Ectodermal cell (in vitro differentiated cells): ENCODE data around the gene METTL22.

Experiments
- H3K27ac ChIP-seq: 2 replicates; pipeline ENCODE4 v1.7.0; 2013; ENCODE audit warnings: mild to moderate bottlenecking, low read depth, low read length; ENCODE audit not compliant: insufficient read depth, poor library complexity, severe bottlenecking
- H3K27me3 ChIP-seq: 2 replicates; pipeline ENCODE4 v1.7.0; 2013; ENCODE audit warnings: mild to moderate bottlenecking, low read length; ENCODE audit not compliant: insufficient read depth, control insufficient read depth, poor library complexity, severe bottlenecking
- H3K36me3 ChIP-seq: one replicate; pipeline ENCODE4 v1.7.0; 2013; ENCODE audit warnings: low read length; ENCODE audit not compliant: control insufficient read depth, insufficient read depth
- H3K4me1 ChIP-seq: one replicate; pipeline ENCODE4 v1.7.0; 2013; ENCODE audit warnings: low read length; ENCODE audit not compliant: control insufficient read depth, insufficient read depth
- H3K4me3 ChIP-seq: 2 replicates; pipeline ENCODE4 v1.7.0; 2013; ENCODE audit warnings: low read depth, low read length, control low read depth; ENCODE audit not compliant: insufficient read depth
- H3K9me3 ChIP-seq: 2 replicates; pipeline ENCODE4 v1.7.0; 2013; ENCODE audit warnings: mild to moderate bottlenecking, low read length, moderate library complexity; ENCODE audit not compliant: control insufficient read depth
- whole genome bisulfite sequencing, 2 experiments: methylation state at CpG; one replicate each; pipeline ENCODE4 v1.1.7; 2013; ENCODE audit warnings: missing lambda C conversion rate in 2 of 2; 5-methylcytosine and 5-hydroxymethylcytosine counted together

The METTL22 gene

GRCh38 chr16:8594149-8594666 lies 27.3 kb upstream of the METTL22 start:
- Histone ChIP-seq H3K27me3 (peaks cover 28% of the 10 kb centered on the region), H3K4me1 (peaks cover 8% of the 10 kb centered on the region), H3K4me3 (no peak overlapping the region), H3K36me3 (no peaks in the 10 kb centered on the region), H3K27ac (no peak overlapping the region), H3K9me3 (no peaks in the 10 kb centered on the region)
- WGBS, 2 experiments, result 85% methylated on average over 9 of the region's 9 CpGs

- no peaks in the 10 kb centered on the region for H3K36me3 ChIP-seq
- peaks cover 12% of the 10 kb centered on the region for H3K27me3 ChIP-seq
- H3K4me1 ChIP-seq, result no peaks in the 10 kb centered on the region
- no peaks in the 10 kb centered on the region for H3K9me3 ChIP-seq
- WGBS, 2 experiments, result 86 to 90% methylated on average over 5 of the region's 5 CpGs
- no peak overlapping the region for H3K4me3 ChIP-seq
- no peak overlapping the region for H3K27ac ChIP-seq
Observed at GRCh38 chr16:8595783-8596182, 25.7 kb upstream of the METTL22 start.

GRCh38 chr16:8596581-8596980 lies 24.9 kb upstream of the METTL22 start:
- Histone ChIP-seq H3K4me3 (no peak overlapping the region), H3K4me1 (no peaks in the 10 kb centered on the region), H3K27ac (no peak overlapping the region), H3K9me3 (no peaks in the 10 kb centered on the region), H3K36me3 (no peaks in the 10 kb centered on the region), H3K27me3 (peaks cover 5% of the 10 kb centered on the region)
- 90 to 95% methylated on average over 1 of the region's 1 CpG for WGBS, 2 experiments

- Histone ChIP-seq H3K36me3 (no peaks in the 10 kb centered on the region), H3K27ac (no peak overlapping the region), H3K4me1 (no peaks in the 10 kb centered on the region), H3K27me3 (no peaks in the 10 kb centered on the region), H3K9me3 (no peaks in the 10 kb centered on the region), H3K4me3 (no peak overlapping the region)
- 83 to 87% methylated on average over 11 of the region's 11 CpGs for WGBS, 2 experiments
Observed at GRCh38 chr16:8600144-8600775, 21.2 kb upstream of the METTL22 start.

GRCh38 chr16:8605554-8605953 lies 15.9 kb upstream of the METTL22 start:
- no peaks in the 10 kb centered on the region for H3K9me3 ChIP-seq
- H3K27me3 ChIP-seq, result no peaks in the 10 kb centered on the region
- H3K27ac ChIP-seq, result no peak overlapping the region
- H3K36me3 ChIP-seq, result no peaks in the 10 kb centered on the region
- H3K4me1 ChIP-seq, result no peaks in the 10 kb centered on the region
- H3K4me3 ChIP-seq, result no peak overlapping the region

GRCh38 chr16:8607214-8607613 lies 14.3 kb upstream of the METTL22 start:
- no peak overlapping the region for H3K27ac ChIP-seq
- no peaks in the 10 kb centered on the region for H3K4me1 ChIP-seq
- no peaks in the 10 kb centered on the region for H3K9me3 ChIP-seq
- H3K36me3 ChIP-seq, result no peaks in the 10 kb centered on the region
- WGBS, 2 experiments, result 85 to 87% methylated on average over 9 of the region's 9 CpGs
- no peaks in the 10 kb centered on the region for H3K27me3 ChIP-seq
- no peak overlapping the region for H3K4me3 ChIP-seq

- Histone ChIP-seq H3K27me3 (no peaks in the 10 kb centered on the region), H3K27ac (no peak overlapping the region), H3K9me3 (no peaks in the 10 kb centered on the region), H3K4me3 (no peak overlapping the region), H3K4me1 (no peaks in the 10 kb centered on the region), H3K36me3 (no peaks in the 10 kb centered on the region)
- 83 to 92% methylated on average over 4 of the region's 4 CpGs for WGBS, 2 experiments
Observed at GRCh38 chr16:8611122-8611521, 10.4 kb upstream of the METTL22 start.

GRCh38 chr16:8611886-8612600 lies 9.5 kb upstream of the METTL22 start:
- no peaks in the 10 kb centered on the region for H3K36me3 ChIP-seq
- WGBS, 2 experiments, result 86% methylated on average over 1 of the region's 1 CpG; no CpG with 5 or more reads in 1 of the 2 experiments
- H3K27ac ChIP-seq, result no peak overlapping the region
- H3K4me1 ChIP-seq, result no peaks in the 10 kb centered on the region
- H3K4me3 ChIP-seq, result no peak overlapping the region
- H3K27me3 ChIP-seq, result no peaks in the 10 kb centered on the region
- no peaks in the 10 kb centered on the region for H3K9me3 ChIP-seq

- Histone ChIP-seq H3K4me1 (no peaks in the 10 kb centered on the region), H3K36me3 (no peaks in the 10 kb centered on the region), H3K4me3 (no peak overlapping the region), H3K27ac (no peak overlapping the region), H3K9me3 (no peaks in the 10 kb centered on the region), H3K27me3 (no peaks in the 10 kb centered on the region)
- 85 to 89% methylated on average over 9 of the region's 9 CpGs for WGBS, 2 experiments
Observed at GRCh38 chr16:8614435-8615029, 7.0 kb upstream of the METTL22 start.

GRCh38 chr16:8619671-8620370 lies 1.7 kb upstream of the METTL22 start:
- no peak overlapping the region for H3K4me3 ChIP-seq
- peaks cover 8% of the 10 kb centered on the region for H3K4me1 ChIP-seq
- no peak overlapping the region for H3K27ac ChIP-seq
- no peaks in the 10 kb centered on the region for H3K9me3 ChIP-seq
- H3K36me3 ChIP-seq, result no peaks in the 10 kb centered on the region
- H3K27me3 ChIP-seq, result no peaks in the 10 kb centered on the region
- WGBS, 2 experiments, result 91% methylated on average over 3 to 4 of the region's 5 CpGs
